ENCODE data around the gene TLL2.
A peak's percentile ranks its signal among the peaks of the same experiment; 100 is the strongest.

Gene TLL2

GRCh38 chr10:96488161-96488935, 25.4 kb downstream of the TLL2 start:
- DNase-seq (ENCODE audit: insufficient read length, low spot score) (no peak), FAIRE-seq (no peak)
- TF ChIP-seq CTCF (IDR thresholded peaks at IDR 0.05; ENCODE audit: insufficient read depth, missing control alignments): no peak

- no peak for FAIRE-seq
- TF ChIP-seq CTCF (IDR thresholded peaks at IDR 0.05; ENCODE audit: insufficient read depth, missing control alignments): no peak
- no peak for DNase-seq (ENCODE audit: insufficient read length, low spot score)
These were observed 30.7 kb downstream of the TLL2 start for GRCh38 chr10:96482815-96483588.

- FAIRE-seq: no peak
- TF ChIP-seq CTCF (IDR thresholded peaks at IDR 0.05; ENCODE audit: insufficient read depth, missing control alignments): no peak
- no peak for DNase-seq (ENCODE audit: insufficient read length, low spot score)
These were observed 35.4 kb downstream of the TLL2 start for GRCh38 chr10:96478355-96478754.

GRCh38 chr10:96473866-96474265, 39.9 kb downstream of the TLL2 start:
- no peak for TF ChIP-seq CTCF (IDR thresholded peaks at IDR 0.05; ENCODE audit: insufficient read depth, missing control alignments)
- DNase-seq (ENCODE audit: insufficient read length, low spot score) (peak; percentile 72), FAIRE-seq (peak; percentile 16)

GRCh38 chr10:96470116-96470743, 43.5 kb downstream of the TLL2 start:
- no peak for FAIRE-seq
- TF ChIP-seq CTCF (IDR thresholded peaks at IDR 0.05; ENCODE audit: insufficient read depth, missing control alignments): peak; percentile 62
- DNase-seq (ENCODE audit: insufficient read length, low spot score): peak; percentile 41

GRCh38 chr10:96468845-96469244, 44.9 kb downstream of the TLL2 start:
- TF ChIP-seq CTCF (IDR thresholded peaks at IDR 0.05; ENCODE audit: insufficient read depth, missing control alignments): no peak
- DNase-seq (ENCODE audit: insufficient read length, low spot score): no peak
- FAIRE-seq: no peak
